Hepatocyte (in vitro differentiated cells): ENCODE results near the gene HERC2. TPM values are rescaled to one million over a fixed set of nuclear protein-coding genes. Genes with fewer than 3 reads are reported as not detected.

Source experiments
- DNase-seq: peaks from one replicate; pipeline ENCODE4 v3.0.0-alpha.2; 2016; ENCODE audit warnings: low spot score
- H2AFZ ChIP-seq: fragments of 200-600 bp; sonication (generic); 2 replicates; pipeline ENCODE4 v1.6.0; 2016; ENCODE audit warnings: antibody characterized with exemption, mild to moderate bottlenecking
- H3K27ac ChIP-seq: fragments of 200-600 bp; sonication (generic); 2 replicates; pipeline ENCODE4 v1.5.1; 2016; ENCODE audit warnings: mild to moderate bottlenecking
- H3K27me3 ChIP-seq: fragments of 200-600 bp; sonication (generic); 2 replicates; pipeline ENCODE4 v1.6.1; 2016
- H3K36me3 ChIP-seq: fragments of 200-600 bp; sonication (generic); replicated peaks from 2 replicates; pipeline ENCODE4 v1.5.1; 2016; ENCODE audit warnings: low read depth; ENCODE audit not compliant: insufficient read depth
- H3K4me1 ChIP-seq: fragments of 200-600 bp; sonication (generic); 2 replicates; pipeline ENCODE4 v1.5.1; 2016; ENCODE audit warnings: mild to moderate bottlenecking, moderate library complexity; ENCODE audit not compliant: insufficient read depth
- H3K4me2 ChIP-seq: fragments of 200-600 bp; sonication (generic); 2 replicates; pipeline ENCODE4 v1.6.0; 2016
- H3K4me3 ChIP-seq: fragments of 200-600 bp; sonication (generic); 2 replicates; pipeline ENCODE4 v1.5.1; 2016; ENCODE audit warnings: mild to moderate bottlenecking
- H3K79me2 ChIP-seq: fragments of 200-600 bp; sonication (generic); 2 replicates; pipeline ENCODE4 v1.6.0; 2017; ENCODE audit warnings: mild to moderate bottlenecking
- H3K9me2 ChIP-seq: fragments of 200-600 bp; sonication (generic); replicated peaks from 2 replicates; pipeline ENCODE4 v1.6.0; 2017; ENCODE audit warnings: mild to moderate bottlenecking; ENCODE audit not compliant: insufficient read depth
- H3K9me3 ChIP-seq: fragments of 200-600 bp; sonication (generic); 2 replicates; pipeline ENCODE4 v1.5.1; 2016; ENCODE audit warnings: low read depth, mild to moderate bottlenecking
- H4K20me1 ChIP-seq: fragments of 200-600 bp; sonication (generic); 2 replicates; pipeline ENCODE4 v1.6.0; 2016; ENCODE audit warnings: mild to moderate bottlenecking; ENCODE audit not compliant: insufficient read depth, poor library complexity, severe bottlenecking
- EZH2 ChIP-seq: fragments of 200-600 bp; sonication (generic); IDR thresholded peaks from 2 replicates; pipeline ENCODE4 v1.6.1; 2016; ENCODE audit warnings: antibody characterized with exemption, mild to moderate bottlenecking, borderline replicate concordance
- EZH2phosphoT487 ChIP-seq: fragments of 200-600 bp; sonication (generic); IDR thresholded peaks from one replicate; pipeline ENCODE4 v1.6.1; 2018; ENCODE audit warnings: antibody characterized with exemption, mild to moderate bottlenecking, low read depth, moderate library complexity; ENCODE audit not compliant: unreplicated experiment, severe bottlenecking
- WGBS: methylation state at CpG from one replicate; pipeline ENCODE4 v1.1.6; 2016; ENCODE audit warnings: low lambda C conversion rate; ENCODE audit errors: missing lambda C conversion rate; 5-methylcytosine and 5-hydroxymethylcytosine counted together
- polyA plus RNA-seq: library from polyadenylated mRNA; unstranded; fragments of >200 nt; fragmentation: Nextera tagmentation; extraction: Ambion mirVana; gene quantifications from 2 replicates; pipeline ENCODE4 v1.2.1, GENCODE V29; 2016
- total RNA-seq: library from RNA; depleted of rRNA; stranded (reverse); fragments of >200 nt; gene quantifications from 2 replicates; pipeline ENCODE4 v1.2.3, GENCODE V29; 2014
- TF ChIP-seq, protein P1 (sequence below): fragments of 200-600 bp; sonication (generic); IDR thresholded peaks from 2 replicates; pipeline ENCODE4 v1.5.1; 2016; ENCODE audit warnings: antibody characterized with exemption, mild to moderate bottlenecking; ENCODE audit not compliant: poor library complexity

HERC2 gene
- total and polyA plus RNA-seq, 2 experiments from 2014 or later = 30.2 to 57.4 TPM

DNA sequence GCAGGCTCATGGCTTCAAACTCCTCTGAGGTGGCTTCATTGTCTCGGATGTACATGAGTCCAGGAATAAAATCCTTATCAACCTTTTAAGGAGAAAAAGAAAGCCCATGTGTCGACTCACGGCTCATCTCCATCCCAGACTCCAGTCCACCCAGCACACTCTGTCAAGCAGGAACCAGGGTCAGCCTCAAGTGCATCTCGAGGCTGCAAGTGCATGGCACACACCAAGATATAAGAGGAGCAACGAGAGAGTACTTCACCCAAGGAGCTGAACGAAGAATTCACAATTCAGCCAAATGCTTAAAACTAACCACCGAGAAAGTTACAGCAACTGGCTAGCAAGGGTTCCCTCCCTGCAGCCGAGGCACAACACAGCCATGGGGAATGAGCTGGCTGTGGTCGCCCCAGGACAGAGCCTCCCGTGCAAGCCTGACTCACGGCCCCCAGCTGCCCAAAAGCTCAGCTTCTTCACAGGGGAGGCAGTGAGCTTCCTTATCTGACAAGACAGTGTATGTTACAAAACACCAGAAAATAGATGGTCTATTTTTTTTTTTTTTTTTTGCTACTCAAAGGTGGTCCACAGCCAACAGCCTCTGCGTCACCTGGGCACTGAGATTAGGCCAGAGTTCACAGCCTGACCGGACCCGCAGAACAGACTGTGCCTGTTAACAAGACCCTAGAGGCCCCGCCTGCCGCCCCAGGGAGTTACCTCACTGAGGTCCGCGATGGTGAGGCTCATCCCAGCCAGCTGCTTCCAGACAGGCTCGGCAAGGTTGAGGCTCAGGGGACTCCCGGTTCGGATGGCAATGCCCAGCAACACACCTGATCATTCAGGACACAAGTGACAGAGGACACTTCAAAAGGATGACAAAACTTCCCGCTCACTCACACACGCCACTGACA is 207.0 kb downstream of the HERC2 start:
- Histone ChIP-seq H4K20me1 (no peaks in the 10 kb centered on the region), H3K9me3 (no peaks in the 10 kb centered on the region), H3K4me1 (no peaks in the 10 kb centered on the region), H3K27me3 (no peaks in the 10 kb centered on the region), H2AFZ (no peak overlapping the region), H3K27ac (no peak overlapping the region), H3K36me3 (peaks cover 5% of the 10 kb centered on the region), H3K9me2 (no peaks in the 10 kb centered on the region), H3K4me3 (no peak overlapping the region), H3K4me2 (no peak overlapping the region), H3K79me2 (no peaks in the 10 kb centered on the region)
- no peak for DNase-seq
- TF ChIP-seq, protein P1, sequence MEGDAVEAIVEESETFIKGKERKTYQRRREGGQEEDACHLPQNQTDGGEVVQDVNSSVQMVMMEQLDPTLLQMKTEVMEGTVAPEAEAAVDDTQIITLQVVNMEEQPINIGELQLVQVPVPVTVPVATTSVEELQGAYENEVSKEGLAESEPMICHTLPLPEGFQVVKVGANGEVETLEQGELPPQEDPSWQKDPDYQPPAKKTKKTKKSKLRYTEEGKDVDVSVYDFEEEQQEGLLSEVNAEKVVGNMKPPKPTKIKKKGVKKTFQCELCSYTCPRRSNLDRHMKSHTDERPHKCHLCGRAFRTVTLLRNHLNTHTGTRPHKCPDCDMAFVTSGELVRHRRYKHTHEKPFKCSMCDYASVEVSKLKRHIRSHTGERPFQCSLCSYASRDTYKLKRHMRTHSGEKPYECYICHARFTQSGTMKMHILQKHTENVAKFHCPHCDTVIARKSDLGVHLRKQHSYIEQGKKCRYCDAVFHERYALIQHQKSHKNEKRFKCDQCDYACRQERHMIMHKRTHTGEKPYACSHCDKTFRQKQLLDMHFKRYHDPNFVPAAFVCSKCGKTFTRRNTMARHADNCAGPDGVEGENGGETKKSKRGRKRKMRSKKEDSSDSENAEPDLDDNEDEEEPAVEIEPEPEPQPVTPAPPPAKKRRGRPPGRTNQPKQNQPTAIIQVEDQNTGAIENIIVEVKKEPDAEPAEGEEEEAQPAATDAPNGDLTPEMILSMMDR = no peak
- TF ChIP-seq EZH2 (no peak), EZH2phosphoT487 (no peak)
- WGBS = 91% methylated on average over 23 of the region's 23 CpGs

DNA sequence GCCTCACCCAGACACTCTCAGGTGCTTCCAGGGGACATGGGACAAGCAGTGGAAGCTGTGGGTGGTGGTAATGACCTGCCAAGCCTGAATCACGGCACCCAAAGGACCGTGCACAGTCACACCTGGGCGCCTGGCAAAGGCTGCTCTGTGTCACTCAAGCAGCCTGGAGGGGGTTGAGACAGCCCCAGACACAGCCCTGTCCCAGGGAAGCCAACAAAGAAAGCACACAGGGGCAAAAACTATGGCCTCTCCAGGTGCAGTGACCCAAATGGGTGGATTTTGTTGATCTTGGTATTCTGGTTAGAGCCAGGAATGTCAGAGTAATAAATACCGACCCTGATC is 207.9 kb downstream of the HERC2 start:
- 95% methylated on average over 4 of the region's 4 CpGs for WGBS
- H4K20me1 ChIP-seq = no peaks in the 10 kb centered on the region
- H3K27me3 ChIP-seq = no peaks in the 10 kb centered on the region
- no peak overlapping the region for H3K27ac ChIP-seq
- H3K4me1 ChIP-seq = no peaks in the 10 kb centered on the region
- no peaks in the 10 kb centered on the region for H3K9me2 ChIP-seq
- peaks cover 5% of the 10 kb centered on the region for H3K36me3 ChIP-seq
- H3K4me2 ChIP-seq = no peak overlapping the region
- no peak overlapping the region for H2AFZ ChIP-seq
- no peaks in the 10 kb centered on the region for H3K79me2 ChIP-seq
- no peak overlapping the region for H3K4me3 ChIP-seq
- no peaks in the 10 kb centered on the region for H3K9me3 ChIP-seq
- no peak for DNase-seq
- TF ChIP-seq EZH2phosphoT487 (no peak), EZH2 (no peak)
- TF ChIP-seq, protein P1 = no peak

DNA sequence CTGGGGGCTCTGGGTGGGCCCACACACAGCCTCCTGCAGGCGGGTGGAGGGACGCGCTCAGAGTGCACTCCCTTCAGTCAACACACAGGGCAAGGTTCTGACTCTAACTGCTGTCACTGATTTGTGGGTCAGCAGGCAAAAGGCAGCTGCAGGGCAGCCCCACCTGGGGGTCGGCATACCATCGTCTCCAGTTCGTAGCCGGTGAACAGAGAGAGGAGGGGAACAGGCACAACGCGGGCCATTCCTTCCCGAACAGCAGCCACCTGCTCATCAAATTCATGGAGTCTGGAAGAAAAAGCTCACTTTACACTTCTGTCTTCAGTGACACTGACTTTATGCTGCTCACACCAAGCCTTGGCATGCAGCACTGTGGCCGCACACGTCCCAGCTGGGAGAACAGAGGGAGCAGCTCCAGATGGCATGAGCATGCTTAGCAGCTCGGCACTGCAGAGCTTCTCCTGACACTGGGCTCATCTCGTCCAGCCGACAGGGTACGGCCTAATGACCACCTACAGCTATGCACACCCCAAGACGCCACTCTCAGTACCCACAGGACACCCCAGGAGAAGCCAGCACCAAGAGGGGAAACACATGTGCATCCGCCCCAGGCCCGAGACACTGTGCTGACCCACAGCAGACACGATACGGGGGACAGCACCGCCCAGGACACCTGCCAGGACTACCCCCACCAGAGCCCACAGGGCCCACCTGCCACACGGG is 208.4 kb downstream of the HERC2 start:
- Histone ChIP-seq H3K27me3 (no peaks in the 10 kb centered on the region), H3K4me1 (no peaks in the 10 kb centered on the region), H3K36me3 (peaks cover 5% of the 10 kb centered on the region), H3K4me2 (no peak overlapping the region), H3K4me3 (no peak overlapping the region), H4K20me1 (no peaks in the 10 kb centered on the region), H3K79me2 (no peaks in the 10 kb centered on the region), H3K9me3 (no peaks in the 10 kb centered on the region), H2AFZ (no peak overlapping the region), H3K27ac (no peak overlapping the region), H3K9me2 (no peaks in the 10 kb centered on the region)
- no peak for DNase-seq
- TF ChIP-seq EZH2 (no peak), EZH2phosphoT487 (no peak)
- TF ChIP-seq, protein P1 = no peak
- WGBS = over 99% methylated on average over 22 of the region's 23 CpGs
